GM19025 (cell line): ENCODE results near the gene PRR19.
"Not testable (repeated sequence)": the region's sequence is repeated elsewhere in the genome, so short reads cannot be mapped to it uniquely, and the experiment has no call there.

ENCODE experiments used
- ATAC-seq: cut with Tn5 transposase; IDR thresholded peaks from one replicate; pipeline ENCODE4 v1.9.1; 2021; ENCODE audit warnings: mild to moderate bottlenecking, low read depth, moderate library complexity; ENCODE audit not compliant: unreplicated experiment

PRR19 gene

GRCh38 chr19:42339922-42340321, 38.0 kb downstream of the PRR19 start:
- not testable (repeated sequence) for ATAC-seq

GRCh38 chr19:42343344-42344110, 41.6 kb downstream of the PRR19 start:
- ATAC-seq = no peak

- ATAC-seq = no peak
Observed at GRCh38 chr19:42344336-42344893, 42.5 kb downstream of the PRR19 start.

- no peak for ATAC-seq
Observed at GRCh38 chr19:42345191-42345812, 43.4 kb downstream of the PRR19 start.

- ATAC-seq = no peak
Observed at GRCh38 chr19:42348211-42348610, 46.3 kb downstream of the PRR19 start.

GRCh38 chr19:42349378-42350107, 47.6 kb downstream of the PRR19 start:
- no peak for ATAC-seq

GRCh38 chr19:42350417-42350816, 48.5 kb downstream of the PRR19 start:
- ATAC-seq = no peak

- ATAC-seq = no peak
Observed at GRCh38 chr19:42351079-42351735, 49.3 kb downstream of the PRR19 start.

GRCh38 chr19:42352301-42353259, 50.6 kb downstream of the PRR19 start:
- no peak for ATAC-seq

- ATAC-seq = no peak
Observed at GRCh38 chr19:42353341-42354015, 51.5 kb downstream of the PRR19 start.

GRCh38 chr19:42355896-42356295, 54.0 kb downstream of the PRR19 start:
- ATAC-seq = no peak

GRCh38 chr19:42356686-42357085, 54.8 kb downstream of the PRR19 start:
- ATAC-seq = no peak

GRCh38 chr19:42357290-42357689, 55.4 kb downstream of the PRR19 start:
- no peak for ATAC-seq
